Thoracic aorta (tissue), 2 donors: ENCODE data around the gene HOMER1. TPM values are rescaled to one million over a fixed set of nuclear protein-coding genes. Genes with fewer than 3 reads are reported as not detected.

ENCODE experiments used
- ATAC-seq: fragments of 150-250 bp; one replicate; pipeline ENCODE4 v1.8.0; 2017; ENCODE audit warnings: low read depth; ENCODE audit not compliant: insufficient number of reproducible peaks, low FRiP score
- DNase-seq: peaks from one replicate; pipeline ENCODE4 v3.0.0-alpha.2; 2020; ENCODE audit warnings: low spot score
- H3K27ac ChIP-seq, 2 donors: fragments of 200-600 bp; sonication (generic); 1 replicate in 1 of 2; 2 replicates in 1 of 2; pipeline ENCODE4 v1.5.1; 2016; ENCODE audit warnings: mild to moderate bottlenecking in 2 of 2, moderate library complexity in 2 of 2
- H3K27me3 ChIP-seq: fragments of 200-600 bp; sonication (generic); replicated peaks from 2 replicates; pipeline ENCODE4 v1.6.0; 2016; ENCODE audit warnings: mild to moderate bottlenecking; ENCODE audit not compliant: insufficient read depth
- H3K36me3 ChIP-seq: fragments of 200-600 bp; sonication (generic); one replicate; pipeline ENCODE4 v1.5.1; 2016
- H3K4me1 ChIP-seq, 2 donors: fragments of 200-600 bp; sonication (generic); 1 replicate in 1 of 2; 2 replicates in 1 of 2; pipeline versions ENCODE4 v1.5.1 to v1.6.0; 2016; ENCODE audit warnings: low read depth in 2 of 2, mild to moderate bottlenecking in 1 of 2; ENCODE audit not compliant: control insufficient read depth in 1 of 2
- H3K4me3 ChIP-seq: fragments of 200-600 bp; sonication (generic); 2 replicates; pipeline ENCODE4 v1.5.1; 2016; ENCODE audit warnings: mild to moderate bottlenecking
- H3K9me3 ChIP-seq: fragments of 200-600 bp; sonication (generic); 2 replicates; pipeline ENCODE4 v1.5.1; 2016
- total RNA-seq, 2 donors: library from RNA; depleted of rRNA; stranded (reverse); fragments of >200 nt; gene quantifications; one replicate each; pipeline versions ENCODE4 v1.1.0 to v1.2.3, GENCODE V29; 2016
- TF ChIP-seq, protein P1 (sequence below): fragments of 200-600 bp; sonication (generic); IDR thresholded peaks from one replicate; pipeline ENCODE4 v1.5.1; 2019; ENCODE audit warnings: antibody characterized with exemption

The HOMER1 gene
- total RNA-seq, 2 donors from 2014 or later, result 2.4 to 7.8 TPM

DNA sequence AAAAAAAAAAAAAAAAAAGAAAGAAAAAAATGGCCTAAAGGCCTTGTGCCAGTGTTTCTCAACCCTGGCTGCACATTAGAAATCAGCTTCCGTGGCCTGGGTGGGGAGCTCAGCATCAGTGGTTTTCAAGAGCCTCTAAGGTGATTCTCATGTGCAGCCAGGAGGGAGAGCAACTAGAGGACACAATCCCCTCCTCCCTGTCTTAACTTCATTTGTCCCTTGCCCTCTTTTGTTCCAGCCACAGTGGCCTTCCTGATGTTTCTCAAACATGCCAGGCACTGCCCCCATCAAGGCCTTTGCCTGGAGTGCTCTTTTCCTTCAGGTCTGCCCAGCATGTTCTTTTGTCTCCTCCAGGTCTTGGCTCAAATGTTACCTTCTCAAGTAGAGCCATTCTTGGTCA, 42.4 kb downstream of the HOMER1 start:
- no peaks in the 10 kb centered on the region for H3K9me3 ChIP-seq
- DNase-seq, result no peak
- no peaks in the 10 kb centered on the region for H3K4me1 ChIP-seq
- ATAC-seq, result no peak
- no peak overlapping the region for H3K4me3 ChIP-seq
- no peak overlapping the region for H3K27ac ChIP-seq
- H3K36me3 ChIP-seq, result no peaks in the 10 kb centered on the region
- H3K27me3 ChIP-seq, result no peaks in the 10 kb centered on the region
- TF ChIP-seq, protein P1, sequence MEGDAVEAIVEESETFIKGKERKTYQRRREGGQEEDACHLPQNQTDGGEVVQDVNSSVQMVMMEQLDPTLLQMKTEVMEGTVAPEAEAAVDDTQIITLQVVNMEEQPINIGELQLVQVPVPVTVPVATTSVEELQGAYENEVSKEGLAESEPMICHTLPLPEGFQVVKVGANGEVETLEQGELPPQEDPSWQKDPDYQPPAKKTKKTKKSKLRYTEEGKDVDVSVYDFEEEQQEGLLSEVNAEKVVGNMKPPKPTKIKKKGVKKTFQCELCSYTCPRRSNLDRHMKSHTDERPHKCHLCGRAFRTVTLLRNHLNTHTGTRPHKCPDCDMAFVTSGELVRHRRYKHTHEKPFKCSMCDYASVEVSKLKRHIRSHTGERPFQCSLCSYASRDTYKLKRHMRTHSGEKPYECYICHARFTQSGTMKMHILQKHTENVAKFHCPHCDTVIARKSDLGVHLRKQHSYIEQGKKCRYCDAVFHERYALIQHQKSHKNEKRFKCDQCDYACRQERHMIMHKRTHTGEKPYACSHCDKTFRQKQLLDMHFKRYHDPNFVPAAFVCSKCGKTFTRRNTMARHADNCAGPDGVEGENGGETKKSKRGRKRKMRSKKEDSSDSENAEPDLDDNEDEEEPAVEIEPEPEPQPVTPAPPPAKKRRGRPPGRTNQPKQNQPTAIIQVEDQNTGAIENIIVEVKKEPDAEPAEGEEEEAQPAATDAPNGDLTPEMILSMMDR, result no peak

- Histone ChIP-seq H3K4me3 (no peak overlapping the region), H3K4me1 (no peaks in the 10 kb centered on the region), H3K27ac (no peak overlapping the region), H3K36me3 (no peaks in the 10 kb centered on the region), H3K27me3 (no peaks in the 10 kb centered on the region), H3K9me3 (no peaks in the 10 kb centered on the region)
- TF ChIP-seq, protein P1, result peak; percentile 48
- no peak for DNase-seq
- ATAC-seq, result no peak
These were observed 49.1 kb downstream of the HOMER1 start for GRCh38 chr5:79464695-79465332.

DNA sequence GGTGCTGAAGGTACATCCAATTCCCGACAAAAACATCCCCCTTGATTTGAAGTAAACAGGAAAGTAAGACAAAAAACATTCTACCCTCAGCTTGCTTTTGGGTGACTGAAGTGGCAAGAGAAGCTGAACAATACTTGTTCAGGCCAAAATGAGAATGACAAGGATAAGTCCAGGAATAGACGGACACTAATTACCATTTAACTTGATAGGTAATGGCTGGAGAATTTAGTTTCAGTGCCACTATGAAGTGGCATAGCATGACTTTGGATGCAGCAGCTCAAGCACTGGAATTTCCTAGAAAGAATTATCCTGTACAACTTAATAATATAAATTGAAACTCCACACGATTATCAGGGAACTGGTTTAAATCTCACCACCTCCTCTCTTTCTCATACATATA, 49.7 kb downstream of the HOMER1 start:
- DNase-seq (no peak), ATAC-seq (no peak)
- TF ChIP-seq, protein P1, result no peak
- Histone ChIP-seq H3K36me3 (no peaks in the 10 kb centered on the region), H3K9me3 (no peaks in the 10 kb centered on the region), H3K4me1 (no peaks in the 10 kb centered on the region), H3K27ac (no peak overlapping the region), H3K4me3 (no peak overlapping the region), H3K27me3 (no peaks in the 10 kb centered on the region)

DNA sequence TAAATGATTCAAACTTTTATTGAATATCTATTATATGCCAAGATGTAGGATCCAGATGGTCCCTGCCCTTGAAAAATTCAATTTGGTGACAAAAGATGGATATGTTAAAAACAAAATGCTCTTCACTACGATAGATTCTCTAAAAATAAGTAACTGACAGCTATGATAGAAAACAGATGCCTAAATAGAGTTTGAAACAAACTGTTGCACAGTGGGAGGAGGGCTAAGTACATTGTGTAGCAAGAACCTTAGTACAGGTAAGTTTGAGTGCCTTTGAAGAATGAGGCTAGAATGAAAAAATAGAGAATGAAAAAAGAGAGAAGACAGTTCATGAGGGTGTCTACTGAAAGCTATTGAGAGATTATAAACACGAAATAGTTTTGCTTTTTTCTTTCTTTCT, 54.3 kb downstream of the HOMER1 start:
- H3K36me3 ChIP-seq, result no peaks in the 10 kb centered on the region
- H3K27ac ChIP-seq, result no peak overlapping the region
- DNase-seq (no peak), ATAC-seq (no peak)
- H3K4me1 ChIP-seq, result no peaks in the 10 kb centered on the region
- no peaks in the 10 kb centered on the region for H3K9me3 ChIP-seq
- H3K27me3 ChIP-seq, result no peaks in the 10 kb centered on the region
- no peak overlapping the region for H3K4me3 ChIP-seq
- TF ChIP-seq, protein P1, result no peak

- TF ChIP-seq, protein P1, result no peak
- H3K27me3 ChIP-seq, result no peaks in the 10 kb centered on the region
- DNase-seq (no peak), ATAC-seq (no peak)
- no peak overlapping the region for H3K27ac ChIP-seq
- no peak overlapping the region for H3K4me3 ChIP-seq
- H3K36me3 ChIP-seq, result no peaks in the 10 kb centered on the region
- H3K9me3 ChIP-seq, result no peaks in the 10 kb centered on the region
- no peaks in the 10 kb centered on the region for H3K4me1 ChIP-seq
These were observed 56.9 kb downstream of the HOMER1 start for GRCh38 chr5:79456890-79457583.
